Peyer's patch (tissue), 4 donors: ENCODE measurements around the gene NEU4.

Experiments used
- CTCF ChIP-seq, 6 experiments: fragments of 450-650 bp in 4 of 6; fragments of 200-600 bp in 2 of 6; sonication (generic) in 1 of 6; IDR thresholded peaks; one replicate each; pipeline ENCODE4 v1.5.1; 2017 to 2019; ENCODE audit warnings: antibody characterized with exemption in 6 of 6, mild to moderate bottlenecking in 3 of 6, moderate library complexity in 1 of 6
- POLR2A ChIP-seq, 2 donors: fragments of 450-650 bp; IDR thresholded peaks; one replicate each; pipeline ENCODE4 v1.5.1; 2017; ENCODE audit warnings: antibody characterized with exemption in 2 of 2, mild to moderate bottlenecking in 2 of 2, moderate library complexity in 2 of 2

GRCh38 chr2:241813644-241814392, 4.8 kb downstream of the NEU4 start:
- TF ChIP-seq CTCF (IDR thresholded peaks at IDR 0.05) (no peak), POLR2A (IDR thresholded peaks at IDR 0.05) (no peak)
